Vagina (tissue), 2 donors: Measurements from ENCODE around the gene PRMT7.

Experiments used
- POLR2A ChIP-seq, 2 donors: fragments of 450-650 bp; IDR thresholded peaks; one replicate each; pipeline ENCODE4 v1.6.1; 2017; ENCODE audit warnings: antibody characterized with exemption in 2 of 2, mild to moderate bottlenecking in 2 of 2, moderate library complexity in 2 of 2
- POLR2AphosphoS5 ChIP-seq, 2 donors: sonication (generic); formaldehyde crosslinking; IDR thresholded peaks; one replicate each; pipeline ENCODE4 v1.9.0; 2017; ENCODE audit warnings: antibody characterized with exemption in 2 of 2, mild to moderate bottlenecking in 2 of 2, low read depth in 1 of 2; ENCODE audit not compliant: insufficient read depth in 1 of 2
- TF ChIP-seq, protein P1 (sequence below), 3 experiments: fragments of 450-650 bp in 2 of 3; fragments of 200-600 bp in 1 of 3; sonication (generic) in 1 of 3; IDR thresholded peaks; one replicate each; pipeline ENCODE4 v1.5.1; 2017 to 2019; ENCODE audit warnings: antibody characterized with exemption in 3 of 3, mild to moderate bottlenecking in 2 of 3, moderate library complexity in 2 of 3

DNA sequence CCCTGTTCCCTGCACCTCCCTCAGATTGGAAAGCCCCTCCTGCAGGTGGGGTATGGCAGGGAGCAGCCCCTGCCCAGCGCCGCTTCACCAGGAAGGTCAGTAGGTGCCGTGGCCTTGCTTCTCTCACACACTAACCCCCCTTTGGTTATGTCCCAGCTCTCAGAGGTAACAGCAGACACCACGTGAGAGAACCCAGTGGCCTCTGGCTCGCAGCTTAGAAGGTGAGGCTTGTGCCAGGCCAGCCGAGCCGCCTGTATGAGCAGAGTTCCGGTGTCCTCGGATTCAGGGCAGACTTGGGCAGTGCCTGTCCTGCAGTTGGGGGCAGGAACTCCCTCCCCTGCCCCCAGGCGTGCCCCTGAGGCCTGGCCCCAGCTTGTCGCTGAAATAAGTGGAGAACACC is 47.1 kb downstream of the PRMT7 start:
- TF ChIP-seq POLR2A (IDR thresholded peaks at IDR 0.05) (no peak), POLR2AphosphoS5 (IDR thresholded peaks at IDR 0.05; ENCODE audit: insufficient read depth in 1 of 2, low read depth in 1 of 2) (no peak)
- TF ChIP-seq, protein P1, sequence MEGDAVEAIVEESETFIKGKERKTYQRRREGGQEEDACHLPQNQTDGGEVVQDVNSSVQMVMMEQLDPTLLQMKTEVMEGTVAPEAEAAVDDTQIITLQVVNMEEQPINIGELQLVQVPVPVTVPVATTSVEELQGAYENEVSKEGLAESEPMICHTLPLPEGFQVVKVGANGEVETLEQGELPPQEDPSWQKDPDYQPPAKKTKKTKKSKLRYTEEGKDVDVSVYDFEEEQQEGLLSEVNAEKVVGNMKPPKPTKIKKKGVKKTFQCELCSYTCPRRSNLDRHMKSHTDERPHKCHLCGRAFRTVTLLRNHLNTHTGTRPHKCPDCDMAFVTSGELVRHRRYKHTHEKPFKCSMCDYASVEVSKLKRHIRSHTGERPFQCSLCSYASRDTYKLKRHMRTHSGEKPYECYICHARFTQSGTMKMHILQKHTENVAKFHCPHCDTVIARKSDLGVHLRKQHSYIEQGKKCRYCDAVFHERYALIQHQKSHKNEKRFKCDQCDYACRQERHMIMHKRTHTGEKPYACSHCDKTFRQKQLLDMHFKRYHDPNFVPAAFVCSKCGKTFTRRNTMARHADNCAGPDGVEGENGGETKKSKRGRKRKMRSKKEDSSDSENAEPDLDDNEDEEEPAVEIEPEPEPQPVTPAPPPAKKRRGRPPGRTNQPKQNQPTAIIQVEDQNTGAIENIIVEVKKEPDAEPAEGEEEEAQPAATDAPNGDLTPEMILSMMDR (IDR thresholded peaks at IDR 0.05): no peak
